Measurements from ENCODE around the gene FIBCD1.

Gene FIBCD1

GRCh38 chr9:130952065-130952762, 13.2 kb upstream of the FIBCD1 start:
- DNase-seq, result no peak

GRCh38 chr9:130950039-130950311, 10.9 kb upstream of the FIBCD1 start:
- no peak for DNase-seq

GRCh38 chr9:130949188-130950038, 10.4 kb upstream of the FIBCD1 start:
- no peak for DNase-seq

- DNase-seq, result no peak
Measured at GRCh38 chr9:130948266-130948665, 9.2 kb upstream of the FIBCD1 start.

- no peak for DNase-seq
Measured at GRCh38 chr9:130947618-130948140, 8.6 kb upstream of the FIBCD1 start.

- no peak for DNase-seq
Measured at GRCh38 chr9:130946766-130947617, 7.9 kb upstream of the FIBCD1 start.

GRCh38 chr9:130945173-130945572, 6.1 kb upstream of the FIBCD1 start:
- no peak for DNase-seq

GRCh38 chr9:130944510-130945058, 5.5 kb upstream of the FIBCD1 start:
- DNase-seq, result no peak

GRCh38 chr9:130943777-130944176, 4.7 kb upstream of the FIBCD1 start:
- DNase-seq, result no peak

GRCh38 chr9:130943221-130943620, 4.2 kb upstream of the FIBCD1 start:
- no peak for DNase-seq

GRCh38 chr9:130942679-130943078, 3.6 kb upstream of the FIBCD1 start:
- DNase-seq, result no peak

- no peak for DNase-seq
Measured at GRCh38 chr9:130942084-130942483, 3.0 kb upstream of the FIBCD1 start.

- no peak for DNase-seq
Measured at GRCh38 chr9:130940693-130941576, 1.9 kb upstream of the FIBCD1 start.

GRCh38 chr9:130940027-130940549, 1.0 kb upstream of the FIBCD1 start:
- DNase-seq, result no peak

GRCh38 chr9:130939405-130940026, 469 bp upstream of the FIBCD1 start:
- no peak for DNase-seq

GRCh38 chr9:130938184-130938651, 829 bp downstream of the FIBCD1 start:
- no peak for DNase-seq

GRCh38 chr9:130937146-130938076, 1.6 kb downstream of the FIBCD1 start:
- DNase-seq, result no peak

- DNase-seq, result peak; percentile 56
Measured at GRCh38 chr9:130936285-130937117, 2.5 kb downstream of the FIBCD1 start.
